Stimulated activated CD4-positive, alpha-beta T cell treated with anti-CD3 and anti-CD28 coated beads, Interleukin-4, amount 100 ng/mL, for 48 hours (primary cell): ENCODE measurements around the gene PITPNB.

ENCODE experiments used
- DNase-seq, 2 donors: peaks; one replicate each; pipeline ENCODE4 v3.0.0-alpha.2; 2020; ENCODE audit warnings: low read depth in 2 of 2

The PITPNB gene

GRCh38 chr22:27919942-27920755 lies 1.1 kb upstream of the PITPNB start:
- no peak for DNase-seq

GRCh38 chr22:27918341-27919221 lies 475 bp downstream of the PITPNB start:
- DNase-seq, result peak; percentile 52 to 60

- DNase-seq, result no peak
Measured at GRCh38 chr22:27915986-27916385, 3.1 kb downstream of the PITPNB start.

GRCh38 chr22:27913162-27913741 lies 5.8 kb downstream of the PITPNB start:
- DNase-seq, result no peak

- no peak for DNase-seq
Measured at GRCh38 chr22:27912101-27912500, 7.0 kb downstream of the PITPNB start.

- DNase-seq, result no peak
Measured at GRCh38 chr22:27911330-27911729, 7.7 kb downstream of the PITPNB start.

- DNase-seq, result no peak
Measured at GRCh38 chr22:27906241-27906640, 12.8 kb downstream of the PITPNB start.

GRCh38 chr22:27905653-27906052 lies 13.4 kb downstream of the PITPNB start:
- DNase-seq, result no peak

- no peak for DNase-seq
Measured at GRCh38 chr22:27903805-27904473, 15.1 kb downstream of the PITPNB start.

GRCh38 chr22:27900153-27900552 lies 18.9 kb downstream of the PITPNB start:
- DNase-seq, result no peak

- DNase-seq, result peak in 1 of 2 donors; percentile 11
Measured at GRCh38 chr22:27896245-27896644, 22.8 kb downstream of the PITPNB start.

GRCh38 chr22:27895600-27895999 lies 23.5 kb downstream of the PITPNB start:
- no peak for DNase-seq

- DNase-seq, result no peak
Measured at GRCh38 chr22:27892811-27893210, 26.2 kb downstream of the PITPNB start.

GRCh38 chr22:27892064-27892463 lies 27.0 kb downstream of the PITPNB start:
- DNase-seq, result no peak

- DNase-seq, result no peak
Measured at GRCh38 chr22:27888310-27888709, 30.7 kb downstream of the PITPNB start.

- DNase-seq, result no peak
Measured at GRCh38 chr22:27886843-27887151, 32.3 kb downstream of the PITPNB start.

GRCh38 chr22:27885977-27886842 lies 32.8 kb downstream of the PITPNB start:
- DNase-seq, result peak; percentile 8 to 19

GRCh38 chr22:27883656-27884350 lies 35.3 kb downstream of the PITPNB start:
- DNase-seq, result no peak

GRCh38 chr22:27882507-27883290 lies 36.4 kb downstream of the PITPNB start:
- no peak for DNase-seq

GRCh38 chr22:27881421-27881820 lies 37.6 kb downstream of the PITPNB start:
- no peak for DNase-seq
